Keratinocyte (primary cell): ENCODE data around the gene NACAD. TPM values are rescaled to one million over a fixed set of nuclear protein-coding genes. Genes with fewer than 3 reads are reported as not detected.

Experiments used
- DNase-seq: peaks from one replicate; pipeline ENCODE4 v3.0.0-alpha.2; 2011; ENCODE audit warnings: low read depth, missing footprints, low spot score
- FAIRE-seq: peaks from 2 replicates; lab custom pipeline; 2011; peaks lifted over from hg19 to GRCh38; lab: Jason Lieb, UNC
- H2AFZ ChIP-seq: 2 replicates; pipeline ENCODE4 v1.6.0; 2012; ENCODE audit warnings: low read length, control low read depth, inconsistent platforms; ENCODE audit not compliant: control insufficient read depth
- H3K27ac ChIP-seq: 2 replicates; pipeline ENCODE4 v1.5.1; 2011; ENCODE audit warnings: low read length; ENCODE audit not compliant: control insufficient read depth, insufficient read depth
- H3K27me3 ChIP-seq: 3 replicates; pipeline ENCODE4 v1.6.0; 2011; ENCODE audit warnings: low read length; ENCODE audit not compliant: control insufficient read depth, insufficient read depth; ENCODE audit errors: extremely low read depth
- H3K36me3 ChIP-seq, 2 experiments: 2 replicates in 1 of 2; 3 replicates in 1 of 2; pipeline ENCODE4 v1.5.1; 2011; ENCODE audit warnings: low read length in 2 of 2, mild to moderate bottlenecking in 1 of 2; ENCODE audit not compliant: control insufficient read depth in 2 of 2, insufficient read depth in 2 of 2; ENCODE audit errors: extremely low read depth in 1 of 2
- H3K4me1 ChIP-seq: 3 replicates; pipeline ENCODE4 v1.5.1; 2011; ENCODE audit warnings: low read length; ENCODE audit not compliant: control insufficient read depth, insufficient read depth; ENCODE audit errors: extremely low read depth
- H3K4me2 ChIP-seq: 3 replicates; pipeline ENCODE4 v1.6.0; 2011; ENCODE audit warnings: low read depth, low read length; ENCODE audit not compliant: control insufficient read depth, insufficient read depth; ENCODE audit errors: extremely low read depth
- H3K4me3 ChIP-seq, 3 experiments: fragments of 200-600 bp in 1 of 3; sonication (generic) in 1 of 3; 2 replicates in 2 of 3; 3 replicates in 1 of 3; pipeline ENCODE4 v1.5.1; 2011 to 2016; ENCODE audit warnings: low read length in 3 of 3, mild to moderate bottlenecking in 3 of 3, control low read depth in 2 of 3, inconsistent platforms in 1 of 3, low read depth in 1 of 3, mixed read lengths in 1 of 3, mixed run types in 1 of 3, moderate library complexity in 1 of 3; ENCODE audit not compliant: control insufficient read depth in 2 of 3, insufficient read depth in 2 of 3; ENCODE audit errors: extremely low read depth in 1 of 3
- H3K79me2 ChIP-seq: 2 replicates; pipeline ENCODE4 v1.6.0; 2012; ENCODE audit warnings: low read length; ENCODE audit not compliant: control insufficient read depth, insufficient read depth
- H3K9ac ChIP-seq: 3 replicates; pipeline ENCODE4 v1.6.0; 2011; ENCODE audit warnings: low read length; ENCODE audit not compliant: control insufficient read depth, insufficient read depth; ENCODE audit errors: extremely low read depth
- H3K9me1 ChIP-seq: 3 replicates; pipeline ENCODE4 v1.6.0; 2011; ENCODE audit warnings: low read length; ENCODE audit not compliant: control insufficient read depth, insufficient read depth; ENCODE audit errors: extremely low read depth
- H3K9me3 ChIP-seq: 2 replicates; pipeline ENCODE4 v1.5.1; 2012; ENCODE audit warnings: low read depth, low read length; ENCODE audit not compliant: control insufficient read depth
- H4K20me1 ChIP-seq: 3 replicates; pipeline ENCODE4 v1.6.0; 2011; ENCODE audit warnings: low read length; ENCODE audit not compliant: control insufficient read depth, insufficient read depth; ENCODE audit errors: extremely low read depth
- CTCF ChIP-seq, 3 experiments: IDR thresholded peaks in 1 of 3; conservative IDR thresholded peaks in 1 of 3; optimal IDR thresholded peaks in 1 of 3; 2 replicates in 2 of 3; 3 replicates in 1 of 3; pipeline versions ENCODE3 to v1.5.1; 2011; ENCODE audit warnings: low read length in 3 of 3, mild to moderate bottlenecking in 3 of 3, moderate library complexity in 2 of 3, control low read depth in 1 of 3, inconsistent platforms in 1 of 3; ENCODE audit not compliant: insufficient read depth in 2 of 3; ENCODE audit errors: extremely low read depth in 1 of 3
- EZH2 ChIP-seq: IDR thresholded peaks from one replicate; pipeline ENCODE4 v1.6.1; 2012; ENCODE audit warnings: inconsistent platforms, mild to moderate bottlenecking, low read length, moderate library complexity
- dilution Hi-C: fragments of 300-500 bp; cut with MboI; formaldehyde crosslinking; loops from one replicate; pipeline ENCODE4 v1.7.0; 2020; ENCODE audit warnings: low sequenced_read_pairs; ENCODE audit not compliant: extremely low pct_ligation_motif_present
- polyA plus RNA-seq, 5 experiments: library from polyadenylated mRNA; depleted of rRNA in 3 of 5; stranded (reverse) in 3 of 5; stranded (forward) in 1 of 5; unstranded in 1 of 5; fragments of >200 nt; gene quantifications; 1 replicate in 1 of 5; 2 replicates in 3 of 5; 3 replicates in 1 of 5; pipeline versions ENCODE4 v1.2.1 to v1.2.3, GENCODE V29; 2011 to 2012; ENCODE audit warnings: missing spikeins in 2 of 5, low read depth in 1 of 5, low replicate concordance in 1 of 5

Gene NACAD
- polyA plus RNA-seq, 1 donor (not counting 4 experiments of a cell fraction or from before 2014, with no cell fraction given), result 0.14 TPM

GRCh38 chr7:45037876-45038275 is 50.9 kb downstream of the NACAD start:
- H3K36me3 ChIP-seq, result peaks cover 6 to 20% of the 10 kb centered on the region in 2 experiments
- FAIRE-seq, result no peak
- H4K20me1 ChIP-seq, result no peaks in the 10 kb centered on the region

GRCh38 chr7:45036796-45037195 is 52.0 kb downstream of the NACAD start:
- H3K79me2 ChIP-seq, result peaks cover 44% of the 10 kb centered on the region
- H3K4me3 ChIP-seq, result no peak overlapping the region
- TF ChIP-seq EZH2 (no peak), CTCF (optimal IDR thresholded peaks at IDR 0.05 in 1 of 3, IDR thresholded peaks at IDR 0.05 in 1 of 3, conservative IDR thresholded peaks at IDR 0.05 in 1 of 3; ENCODE audit: extremely low read depth in 1 of 3, insufficient read depth in 2 of 3, low read length in 3 of 3) (no peak)
- H3K9me1 ChIP-seq, result peaks cover 2% of the 10 kb centered on the region
- peaks cover 6 to 20% of the 10 kb centered on the region in 2 experiments for H3K36me3 ChIP-seq
- H3K4me1 ChIP-seq, result peaks cover 51% of the 10 kb centered on the region
- H3K9ac ChIP-seq, result no peak overlapping the region
- H3K4me2 ChIP-seq, result no peak overlapping the region
- H3K27me3 ChIP-seq, result no peaks in the 10 kb centered on the region
- no peak overlapping the region for H3K27ac ChIP-seq
- H4K20me1 ChIP-seq, result no peaks in the 10 kb centered on the region
- DNase-seq (no peak), FAIRE-seq (no peak)
- no peak overlapping the region for H2AFZ ChIP-seq
- H3K9me3 ChIP-seq, result no peaks in the 10 kb centered on the region
- dilution Hi-C loops, result no loop called here

More at GRCh38 chr7:45037876-45038275, 50.9 kb downstream of the NACAD start:
- peaks cover 50% of the 10 kb centered on the region for H3K4me1 ChIP-seq
- TF ChIP-seq EZH2, result no peak
- no peak for TF ChIP-seq CTCF (optimal IDR thresholded peaks at IDR 0.05 in 1 of 3, IDR thresholded peaks at IDR 0.05 in 1 of 3, conservative IDR thresholded peaks at IDR 0.05 in 1 of 3; ENCODE audit: extremely low read depth in 1 of 3, insufficient read depth in 2 of 3, low read length in 3 of 3)
- H3K9ac ChIP-seq, result no peak overlapping the region
- H2AFZ ChIP-seq, result no peak overlapping the region
- dilution Hi-C loops, result no loop called here
- H3K9me3 ChIP-seq, result no peaks in the 10 kb centered on the region
- peaks cover 37% of the 10 kb centered on the region for H3K79me2 ChIP-seq
- no peaks in the 10 kb centered on the region for H3K27me3 ChIP-seq
- H3K4me2 ChIP-seq, result no peak overlapping the region
- peaks cover 2% of the 10 kb centered on the region for H3K9me1 ChIP-seq
- no peak for DNase-seq
- no peak overlapping the region for H3K27ac ChIP-seq
- H3K4me3 ChIP-seq, result no peak overlapping the region
